A549 (cell line): ENCODE data around the gene F10. TPM values are rescaled to one million over a fixed set of nuclear protein-coding genes. Genes with fewer than 3 reads are reported as not detected.

Experiments used
- ATAC-seq, 2 experiments: fragments of 200-7000 bp in 1 of 2; fragments of >200 bp in 1 of 2; cut with Nextera tagmentation in 1 of 2; cut with Tn5 transposase in 1 of 2; 3 replicates each; pipeline versions ENCODE4 v1.8.0 to v1.9.1; 2018 to 2020; ENCODE audit warnings: mild to moderate bottlenecking in 1 of 2, moderate library complexity in 1 of 2
- CTCF ChIA-PET: fragments of 300-600 bp; sonication (Branson Sonifier 250); formaldehyde crosslinking; extraction: SDS; loops from one replicate; lab custom pipeline; 2021; ENCODE audit warnings: antibody characterized with exemption, inconsistent platforms; lab: Yijun Ruan, JAX
- POLR2A ChIA-PET: fragments of 350-600 bp; formaldehyde crosslinking; extraction: SDS; loops from one replicate; lab custom pipeline; 2021; ENCODE audit warnings: antibody characterized with exemption, inconsistent platforms; lab: Yijun Ruan, JAX
- DNase-seq, 2 experiments: peaks; one replicate each; pipeline versions ENCODE4 v3.0.0 to v3.0.0-alpha.2; 2011 to 2016; ENCODE audit warnings: low read depth in 1 of 2, low spot score in 1 of 2
- FAIRE-seq: peaks from 2 replicates; lab custom pipeline; 2011; peaks lifted over from hg19 to GRCh38; lab: Jason Lieb, UNC
- H3K27ac ChIP-seq, 2 experiments: fragments of >200 bp; sonication (Bioruptor Twin); formaldehyde crosslinking; 3 replicates each; pipeline ENCODE4 v1.5.1; 2016 to 2017
- H3K4me1 ChIP-seq: fragments of >200 bp; sonication (Bioruptor Twin); formaldehyde crosslinking; 3 replicates; pipeline ENCODE4 v1.6.1; 2016
- H3K4me2 ChIP-seq: fragments of >200 bp; sonication (Bioruptor Twin); formaldehyde crosslinking; 3 replicates; pipeline ENCODE4 v1.6.1; 2016
- H3K4me3 ChIP-seq: fragments of >200 bp; sonication (Bioruptor Twin); formaldehyde crosslinking; 3 replicates; pipeline ENCODE4 v1.5.1; 2016
- H3K9me3 ChIP-seq: fragments of >200 bp; sonication (Bioruptor Twin); formaldehyde crosslinking; 3 replicates; pipeline ENCODE4 v1.6.1; 2016
- ATOH8 ChIP-seq: fragments of 250-450 bp; sonication (Bioruptor Pico); IDR thresholded peaks from 2 replicates; pipeline ENCODE4 v1.5.0; 2020; ENCODE audit warnings: low read depth, mild to moderate bottlenecking, moderate library complexity
- CBX8 ChIP-seq: fragments of 200-600 bp; sonication (generic); IDR thresholded peaks from 2 replicates; pipeline ENCODE4 v1.6.1; 2016
- CEBPB ChIP-seq, 2 experiments: fragments of >200 bp in 1 of 2; sonication (Bioruptor Twin) in 1 of 2; formaldehyde crosslinking in 1 of 2; IDR thresholded peaks; 2 replicates each; pipeline ENCODE4 v1.6.1; 2012 to 2016
- CTCF ChIP-seq: fragments of >200 bp; sonication (Bioruptor Twin); formaldehyde crosslinking; IDR thresholded peaks from 3 replicates; pipeline ENCODE4 v1.5.1; 2016
- E2F6 ChIP-seq: IDR thresholded peaks from 2 replicates; pipeline ENCODE4 v1.6.1; 2012; ENCODE audit warnings: low read depth, borderline replicate concordance
- EHF ChIP-seq: fragments of 250-450 bp; sonication (Bioruptor Pico); IDR thresholded peaks from 2 replicates; pipeline ENCODE4 v1.5.0; 2020; ENCODE audit warnings: mild to moderate bottlenecking
- ESRRA ChIP-seq: fragments of 150-350 bp; IDR thresholded peaks from 2 replicates; pipeline ENCODE4 v1.6.1; 2014; ENCODE audit warnings: mild to moderate bottlenecking, low read length, borderline replicate concordance
- FOXS1 ChIP-seq: fragments of 250-450 bp; sonication (Bioruptor Pico); IDR thresholded peaks from 2 replicates; pipeline ENCODE4 v1.5.0; 2020; ENCODE audit warnings: mild to moderate bottlenecking, moderate library complexity
- HES2 ChIP-seq: fragments of >200 bp; sonication (Bioruptor Twin); formaldehyde crosslinking; IDR thresholded peaks from 2 replicates; pipeline ENCODE4 v1.6.1; 2016
- JUNB ChIP-seq: fragments of >200 bp; sonication (Bioruptor Twin); formaldehyde crosslinking; IDR thresholded peaks from 2 replicates; pipeline ENCODE4 v1.6.1; 2016
- KDM1A ChIP-seq: fragments of 200-600 bp; sonication (generic); IDR thresholded peaks from 2 replicates; pipeline ENCODE4 v1.6.1; 2016; ENCODE audit warnings: low read depth, mild to moderate bottlenecking
- MAFK ChIP-seq: fragments of 450-650 bp; IDR thresholded peaks from 2 replicates; pipeline ENCODE4 v1.6.1; 2014; ENCODE audit not compliant: partially characterized antibody
- MAX ChIP-seq: IDR thresholded peaks from 2 replicates; pipeline ENCODE4 v1.6.1; 2012
- MAZ ChIP-seq: fragments of 150-350 bp; IDR thresholded peaks from 2 replicates; pipeline ENCODE4 v1.6.1; 2014; ENCODE audit warnings: antibody characterized with exemption, low read depth, low read length, borderline replicate concordance
- MYC ChIP-seq: IDR thresholded peaks from 2 replicates; pipeline ENCODE4 v1.6.1; 2012; ENCODE audit warnings: mild to moderate bottlenecking, inconsistent platforms, low read length, improper control_type of control experiment, borderline replicate concordance
- NPAS2 ChIP-seq: fragments of 250-450 bp; sonication (Bioruptor Pico); IDR thresholded peaks from 2 replicates; pipeline ENCODE4 v1.8.0; 2022; ENCODE audit warnings: mild to moderate bottlenecking, moderate library complexity, borderline replicate concordance
- NR3C1 ChIP-seq: fragments of >200 bp; sonication (Bioruptor Twin); formaldehyde crosslinking; IDR thresholded peaks from 3 replicates; pipeline ENCODE4 v1.6.1; 2017
- PBX3 ChIP-seq: IDR thresholded peaks from 2 replicates; pipeline ENCODE4 v1.6.1; 2012
- PHF8 ChIP-seq: fragments of 200-600 bp; sonication (generic); IDR thresholded peaks from 2 replicates; pipeline ENCODE4 v1.6.1; 2016; ENCODE audit warnings: low read depth, mild to moderate bottlenecking, antibody characterized with exemption, moderate library complexity, borderline replicate concordance
- RARB ChIP-seq: fragments of 250-450 bp; sonication (Bioruptor Pico); IDR thresholded peaks from 2 replicates; pipeline ENCODE4 v1.8.0; 2021; ENCODE audit warnings: mild to moderate bottlenecking, moderate library complexity
- RCOR1 ChIP-seq: fragments of 150-350 bp; IDR thresholded peaks from 2 replicates; pipeline ENCODE4 v1.6.1; 2014; ENCODE audit warnings: antibody characterized with exemption, low read length, low read depth
- RFX5 ChIP-seq: fragments of 450-650 bp; IDR thresholded peaks from 2 replicates; pipeline ENCODE4 v1.7.1; 2014; ENCODE audit warnings: antibody characterized with exemption, mild to moderate bottlenecking, moderate library complexity
- RNF2 ChIP-seq: fragments of 200-600 bp; sonication (generic); IDR thresholded peaks from 2 replicates; pipeline ENCODE4 v1.6.1; 2016; ENCODE audit warnings: low read depth, mild to moderate bottlenecking, antibody characterized with exemption, moderate library complexity, borderline replicate concordance
- SREBF2 ChIP-seq: fragments of 450-650 bp; IDR thresholded peaks from 2 replicates; pipeline ENCODE4 v1.6.1; 2014; ENCODE audit warnings: mild to moderate bottlenecking, moderate library complexity
- ZC3H11A ChIP-seq: fragments of 450-650 bp; IDR thresholded peaks from 2 replicates; pipeline ENCODE4 v1.6.1; 2014; ENCODE audit warnings: antibody characterized with exemption, mild to moderate bottlenecking
- ZNF302 ChIP-seq: fragments of 250-450 bp; sonication (Bioruptor Pico); IDR thresholded peaks from 2 replicates; pipeline ENCODE4 v1.9.0; 2021; ENCODE audit warnings: inconsistent platforms, mild to moderate bottlenecking, moderate library complexity
- ZSCAN20 ChIP-seq: fragments of 250-450 bp; sonication (Bioruptor Pico); IDR thresholded peaks from 2 replicates; pipeline ENCODE4 v1.8.0; 2022; ENCODE audit warnings: mild to moderate bottlenecking, moderate library complexity
- WGBS: methylation state at CpG from one replicate; pipeline ENCODE4 v1.1.6; 2017; ENCODE audit errors: missing lambda C conversion rate; 5-methylcytosine and 5-hydroxymethylcytosine counted together
- polyA plus RNA-seq, 4 experiments: library from polyadenylated mRNA; depleted of rRNA in 3 of 4; stranded (reverse); fragments of >200 nt; fragmentation: RNase III in 1 of 4; extraction: RNeasy Plus Mini Kit Qiagen cat#74134 plus additional on column Dnase treatment in 1 of 4; gene quantifications; 2 replicates in 3 of 4; 3 replicates in 1 of 4; pipeline ENCODE4 v1.2.3, GENCODE V29; 2011 to 2017

The F10 gene
- polyA plus RNA-seq, 2 of the 4 experiments (the other 2 are of a cell fraction): 0.32 TPM; not detected in 1

GRCh38 chr13:113147206-113147605 is 24.6 kb downstream of the F10 start:
- CTCF ChIA-PET: no interaction called here
- H3K4me3 ChIP-seq: no peak overlapping the region
- 45% methylated on average over 8 of the region's 8 CpGs for WGBS
- no peak overlapping the region for H3K4me2 ChIP-seq
- DNase-seq (no peak), ATAC-seq (no peak), FAIRE-seq (no peak)
- TF ChIP-seq ZSCAN20 (CRISPR knock-in tag) (no peak), MAX (no peak), EHF (CRISPR knock-in tag) (no peak), MAFK (no peak), JUNB (no peak), ZNF302 (CRISPR knock-in tag) (no peak), RNF2 (no peak), RARB (no peak), CTCF (no peak), PHF8 (no peak), RFX5 (no peak), E2F6 (no peak), NR3C1 (no peak), NPAS2 (CRISPR knock-in tag) (no peak)
- POLR2A ChIA-PET: no interaction called here
- no peaks in the 10 kb centered on the region for H3K4me1 ChIP-seq
- no peaks in the 10 kb centered on the region for H3K9me3 ChIP-seq
- H3K27ac ChIP-seq: no peak overlapping the region

GRCh38 chr13:113148407-113148806 is 25.8 kb downstream of the F10 start:
- ChIA-PET CTCF (no interaction called here), POLR2A (no interaction called here)
- 86% methylated on average over 13 of the region's 13 CpGs for WGBS
- H3K9me3 ChIP-seq: no peaks in the 10 kb centered on the region
- ATAC-seq (no peak), FAIRE-seq (no peak), DNase-seq (no peak)
- TF ChIP-seq SREBF2: no peak
- no peak for TF ChIP-seq RCOR1
- no peak for TF ChIP-seq RFX5
- TF ChIP-seq NR3C1: no peak
- no peak for TF ChIP-seq ZC3H11A
- no peak for TF ChIP-seq JUNB
- TF ChIP-seq MYC: no peak
- no peak for TF ChIP-seq MAZ
- no peak for TF ChIP-seq FOXS1 (CRISPR knock-in tag)
- no peak for TF ChIP-seq RNF2
- no peak for TF ChIP-seq CEBPB (IDR thresholded peaks at IDR 0.05)
- TF ChIP-seq ATOH8: no peak
- no peak for TF ChIP-seq KDM1A
- no peak for TF ChIP-seq EHF (CRISPR knock-in tag)
- TF ChIP-seq HES2: no peak
- TF ChIP-seq ESRRA: no peak
- no peak for TF ChIP-seq CBX8
- no peak for TF ChIP-seq E2F6
- no peak for TF ChIP-seq PBX3
- no peak overlapping the region for H3K4me3 ChIP-seq
- no peak overlapping the region for H3K27ac ChIP-seq
- no peak overlapping the region for H3K4me2 ChIP-seq
- H3K4me1 ChIP-seq: peaks cover 3% of the 10 kb centered on the region; the same call in 2 of the 3 replicates
